Stimulated activated naive CD8-positive, alpha-beta T cell treated with anti-CD3 and anti-CD28 coated beads, Interleukin-15, Interleukin-2, amounts not matched to agents 100 ng/mL and 50 ng/mL, for 24 hours (primary cell): Measurements from ENCODE around the gene ATXN7L1.

Experiments
- H3K27ac Mint-ChIP-seq: one replicate; pipeline ENCODE4 v1.8.0; 2021; ENCODE audit warnings: mild to moderate bottlenecking, mixed read lengths
- H3K27me3 Mint-ChIP-seq: one replicate; pipeline ENCODE4 v1.8.0; 2021; ENCODE audit warnings: mixed read lengths
- H3K36me3 Mint-ChIP-seq: one replicate; pipeline ENCODE4 v1.8.0; 2021; ENCODE audit warnings: low read depth, mixed read lengths
- H3K4me1 Mint-ChIP-seq: one replicate; pipeline ENCODE4 v1.8.0; 2021; ENCODE audit warnings: low read depth, mixed read lengths
- H3K4me3 Mint-ChIP-seq: one replicate; pipeline ENCODE4 v1.8.0; 2021; ENCODE audit warnings: mild to moderate bottlenecking, mixed read lengths
- H3K9me3 Mint-ChIP-seq: one replicate; pipeline ENCODE4 v1.8.0; 2021; ENCODE audit warnings: mixed read lengths

Gene ATXN7L1

GRCh38 chr7:105878746-105879605 lies 2.6 kb upstream of the ATXN7L1 start:
- Mint-ChIP-seq H3K36me3 (no peaks in the 10 kb centered on the region), H3K9me3 (no peaks in the 10 kb centered on the region), H3K27me3 (peaks cover 8% of the 10 kb centered on the region), H3K4me3 (no peak overlapping the region), H3K27ac (no peak overlapping the region), H3K4me1 (peaks cover 45% of the 10 kb centered on the region)

GRCh38 chr7:105877736-105878135 lies 1.3 kb upstream of the ATXN7L1 start:
- Mint-ChIP-seq H3K4me1 (peaks cover 51% of the 10 kb centered on the region), H3K36me3 (no peaks in the 10 kb centered on the region), H3K27me3 (peaks cover 8% of the 10 kb centered on the region), H3K27ac (no peak overlapping the region), H3K4me3 (peak overlapping the region; percentile 81), H3K9me3 (no peaks in the 10 kb centered on the region)

GRCh38 chr7:105876964-105877601 lies 684 bp upstream of the ATXN7L1 start:
- H3K9me3 Mint-ChIP-seq = no peaks in the 10 kb centered on the region
- peaks cover 5% of the 10 kb centered on the region for H3K36me3 Mint-ChIP-seq
- peak overlapping the region; percentile 81 for H3K4me3 Mint-ChIP-seq
- H3K27ac Mint-ChIP-seq = peak overlapping the region; percentile 19
- peaks cover 55% of the 10 kb centered on the region for H3K4me1 Mint-ChIP-seq
- H3K27me3 Mint-ChIP-seq = peaks cover 8% of the 10 kb centered on the region

GRCh38 chr7:105875505-105875904 lies 894 bp downstream of the ATXN7L1 start:
- Mint-ChIP-seq H3K27ac (peak overlapping the region; percentile 89), H3K4me3 (peak overlapping the region; percentile 91), H3K4me1 (peaks cover 55% of the 10 kb centered on the region), H3K36me3 (peaks cover 5% of the 10 kb centered on the region), H3K9me3 (no peaks in the 10 kb centered on the region), H3K27me3 (peaks cover 8% of the 10 kb centered on the region)

GRCh38 chr7:105874055-105874454 lies 2.3 kb downstream of the ATXN7L1 start:
- H3K27ac Mint-ChIP-seq = peak overlapping the region; percentile 57
- no peaks in the 10 kb centered on the region for H3K9me3 Mint-ChIP-seq
- peaks cover 52% of the 10 kb centered on the region for H3K4me1 Mint-ChIP-seq
- peaks cover 5% of the 10 kb centered on the region for H3K36me3 Mint-ChIP-seq
- peak overlapping the region; percentile 7 for H3K4me3 Mint-ChIP-seq
- H3K27me3 Mint-ChIP-seq = peaks cover 8% of the 10 kb centered on the region

- Mint-ChIP-seq H3K4me3 (no peak overlapping the region), H3K27me3 (peaks cover under 1% of the 10 kb centered on the region), H3K27ac (no peak overlapping the region), H3K9me3 (no peaks in the 10 kb centered on the region), H3K4me1 (peaks cover 37% of the 10 kb centered on the region), H3K36me3 (peaks cover 5% of the 10 kb centered on the region)
These were observed 3.9 kb downstream of the ATXN7L1 start for GRCh38 chr7:105872491-105872890.

GRCh38 chr7:105871142-105871541 lies 5.3 kb downstream of the ATXN7L1 start:
- peaks cover 5% of the 10 kb centered on the region for H3K36me3 Mint-ChIP-seq
- no peaks in the 10 kb centered on the region for H3K9me3 Mint-ChIP-seq
- H3K4me1 Mint-ChIP-seq = peaks cover 32% of the 10 kb centered on the region
- no peak overlapping the region for H3K4me3 Mint-ChIP-seq
- H3K27ac Mint-ChIP-seq = no peak overlapping the region
- H3K27me3 Mint-ChIP-seq = no peaks in the 10 kb centered on the region

- Mint-ChIP-seq H3K4me1 (no peaks in the 10 kb centered on the region), H3K36me3 (peaks cover 4% of the 10 kb centered on the region), H3K4me3 (no peak overlapping the region), H3K27ac (no peak overlapping the region), H3K27me3 (no peaks in the 10 kb centered on the region), H3K9me3 (no peaks in the 10 kb centered on the region)
These were observed 10.1 kb downstream of the ATXN7L1 start for GRCh38 chr7:105866102-105866801.

GRCh38 chr7:105863876-105864275 lies 12.5 kb downstream of the ATXN7L1 start:
- Mint-ChIP-seq H3K9me3 (no peaks in the 10 kb centered on the region), H3K27me3 (no peaks in the 10 kb centered on the region), H3K4me3 (no peak overlapping the region), H3K4me1 (no peaks in the 10 kb centered on the region), H3K27ac (no peak overlapping the region), H3K36me3 (peaks cover 4% of the 10 kb centered on the region)

- Mint-ChIP-seq H3K27ac (no peak overlapping the region), H3K9me3 (no peaks in the 10 kb centered on the region), H3K4me1 (peaks cover 6% of the 10 kb centered on the region), H3K36me3 (peaks cover 4% of the 10 kb centered on the region), H3K27me3 (no peaks in the 10 kb centered on the region), H3K4me3 (no peak overlapping the region)
These were observed 13.6 kb downstream of the ATXN7L1 start for GRCh38 chr7:105862770-105863169.

GRCh38 chr7:105862276-105862675 lies 14.1 kb downstream of the ATXN7L1 start:
- no peak overlapping the region for H3K4me3 Mint-ChIP-seq
- H3K36me3 Mint-ChIP-seq = peaks cover 4% of the 10 kb centered on the region
- no peaks in the 10 kb centered on the region for H3K9me3 Mint-ChIP-seq
- H3K27ac Mint-ChIP-seq = no peak overlapping the region
- H3K27me3 Mint-ChIP-seq = no peaks in the 10 kb centered on the region
- H3K4me1 Mint-ChIP-seq = peaks cover 11% of the 10 kb centered on the region

- H3K27ac Mint-ChIP-seq = no peak overlapping the region
- H3K36me3 Mint-ChIP-seq = peaks cover 4% of the 10 kb centered on the region
- H3K4me1 Mint-ChIP-seq = peaks cover 17% of the 10 kb centered on the region
- no peaks in the 10 kb centered on the region for H3K9me3 Mint-ChIP-seq
- H3K4me3 Mint-ChIP-seq = no peak overlapping the region
- H3K27me3 Mint-ChIP-seq = no peaks in the 10 kb centered on the region
These were observed 15.2 kb downstream of the ATXN7L1 start for GRCh38 chr7:105861224-105861623.

- H3K4me1 Mint-ChIP-seq = peaks cover 17% of the 10 kb centered on the region
- H3K9me3 Mint-ChIP-seq = no peaks in the 10 kb centered on the region
- H3K4me3 Mint-ChIP-seq = no peak overlapping the region
- H3K27ac Mint-ChIP-seq = no peak overlapping the region
- H3K27me3 Mint-ChIP-seq = no peaks in the 10 kb centered on the region
- peaks cover 3% of the 10 kb centered on the region for H3K36me3 Mint-ChIP-seq
These were observed 15.6 kb downstream of the ATXN7L1 start for GRCh38 chr7:105860793-105861192.

- Mint-ChIP-seq H3K4me3 (no peak overlapping the region), H3K27ac (no peak overlapping the region), H3K4me1 (peaks cover 26% of the 10 kb centered on the region)
These were observed 19.1 kb downstream of the ATXN7L1 start for GRCh38 chr7:105857009-105857952.

More at GRCh38 chr7:105857009-105857952, 19.1 kb downstream of the ATXN7L1 start:
- Mint-ChIP-seq H3K36me3 (no peaks in the 10 kb centered on the region), H3K9me3 (no peaks in the 10 kb centered on the region), H3K27me3 (no peaks in the 10 kb centered on the region)
